AG10803 (cell line): ENCODE measurements around the gene KCNK15.

Experiments used
- DNase-seq: peaks from one replicate; pipeline ENCODE4 v3.0.0; 2010; ENCODE audit warnings: low read depth
- H3K4me3 ChIP-seq: 2 replicates; pipeline ENCODE4 v1.5.1; 2011; ENCODE audit warnings: mild to moderate bottlenecking, low read length, control low read depth
- CTCF ChIP-seq: conservative IDR thresholded peaks from 2 replicates; pipeline ENCODE4 v1.5.1; 2011; ENCODE audit warnings: mild to moderate bottlenecking, low read length, control low read depth, inconsistent platforms

KCNK15 gene

GRCh38 chr20:44721785-44722054 lies 23.9 kb upstream of the KCNK15 start:
- no peak for TF ChIP-seq CTCF
- H3K4me3 ChIP-seq = no peak overlapping the region
- no peak for DNase-seq

- H3K4me3 ChIP-seq = no peak overlapping the region
- no peak for DNase-seq
- no peak for TF ChIP-seq CTCF
These were observed 22.7 kb upstream of the KCNK15 start for GRCh38 chr20:44722990-44723389.

- DNase-seq = no peak
- no peak for TF ChIP-seq CTCF
- no peak overlapping the region for H3K4me3 ChIP-seq
These were observed 22.3 kb upstream of the KCNK15 start for GRCh38 chr20:44723391-44723790.

GRCh38 chr20:44723798-44724362 lies 21.8 kb upstream of the KCNK15 start:
- H3K4me3 ChIP-seq = no peak overlapping the region
- DNase-seq = no peak
- no peak for TF ChIP-seq CTCF

- no peak for DNase-seq
- H3K4me3 ChIP-seq = no peak overlapping the region
- no peak for TF ChIP-seq CTCF
These were observed 21.1 kb upstream of the KCNK15 start for GRCh38 chr20:44724423-44725091.

GRCh38 chr20:44725837-44726236 lies 19.8 kb upstream of the KCNK15 start:
- no peak for TF ChIP-seq CTCF
- no peak overlapping the region for H3K4me3 ChIP-seq
- no peak for DNase-seq

GRCh38 chr20:44727039-44727438 lies 18.6 kb upstream of the KCNK15 start:
- no peak for DNase-seq
- no peak for TF ChIP-seq CTCF
- no peak overlapping the region for H3K4me3 ChIP-seq
